Nephron progenitor cell (in vitro differentiated cells): ENCODE data around the gene DAP.

Source experiments
- DNase-seq: peaks from one replicate; pipeline ENCODE4 v3.0.0; 2021
- H3K27ac Mint-ChIP-seq: 2 replicates; pipeline ENCODE4 v1.8.0; 2021; ENCODE audit warnings: mild to moderate bottlenecking, moderate library complexity, mixed read lengths
- H3K27me3 Mint-ChIP-seq: 2 replicates; pipeline ENCODE4 v1.8.0; 2021; ENCODE audit warnings: mild to moderate bottlenecking, low read depth, mixed read lengths; ENCODE audit not compliant: poor library complexity
- H3K36me3 Mint-ChIP-seq: 2 replicates; pipeline ENCODE4 v1.8.0; 2021; ENCODE audit warnings: low read depth, mixed read lengths
- H3K4me1 Mint-ChIP-seq: 2 replicates; pipeline ENCODE4 v1.8.0; 2021; ENCODE audit warnings: mixed read lengths
- H3K4me3 Mint-ChIP-seq: 2 replicates; pipeline ENCODE4 v1.8.0; 2021; ENCODE audit warnings: mild to moderate bottlenecking, moderate library complexity, mixed read lengths
- H3K9me3 Mint-ChIP-seq: 2 replicates; pipeline ENCODE4 v1.8.0; 2021; ENCODE audit warnings: mild to moderate bottlenecking, moderate library complexity, mixed read lengths
- CTCF ChIP-seq: fragments of 200-600 bp; sonication (generic); IDR thresholded peaks from 2 replicates; pipeline ENCODE4 v1.5.0; 2021; ENCODE audit warnings: antibody characterized with exemption

Gene DAP

GRCh38 chr5:10674582-10674981, 86.5 kb downstream of the DAP start:
- Mint-ChIP-seq H3K4me1 (peaks cover 9% of the 10 kb centered on the region), H3K9me3 (peaks cover 10% of the 10 kb centered on the region), H3K27me3 (peaks cover 13% of the 10 kb centered on the region), H3K4me3 (no peak overlapping the region), H3K36me3 (peaks cover 28% of the 10 kb centered on the region), H3K27ac (no peak overlapping the region)
- DNase-seq: no peak
- no peak for TF ChIP-seq CTCF

GRCh38 chr5:10674096-10674495, 86.9 kb downstream of the DAP start:
- H3K9me3 Mint-ChIP-seq: peaks cover 10% of the 10 kb centered on the region
- H3K4me3 Mint-ChIP-seq: no peak overlapping the region
- H3K4me1 Mint-ChIP-seq: peaks cover 9% of the 10 kb centered on the region
- peaks cover 13% of the 10 kb centered on the region for H3K27me3 Mint-ChIP-seq
- no peak overlapping the region for H3K27ac Mint-ChIP-seq
- no peak for TF ChIP-seq CTCF
- no peak for DNase-seq
- peaks cover 28% of the 10 kb centered on the region for H3K36me3 Mint-ChIP-seq

GRCh38 chr5:10673407-10673806, 87.6 kb downstream of the DAP start:
- Mint-ChIP-seq H3K4me3 (no peak overlapping the region), H3K4me1 (peaks cover 9% of the 10 kb centered on the region), H3K27me3 (peaks cover 13% of the 10 kb centered on the region), H3K9me3 (peaks cover 10% of the 10 kb centered on the region), H3K36me3 (peaks cover 24% of the 10 kb centered on the region), H3K27ac (no peak overlapping the region)
- TF ChIP-seq CTCF: no peak
- no peak for DNase-seq

- no peak overlapping the region for H3K4me3 Mint-ChIP-seq
- H3K27ac Mint-ChIP-seq: no peak overlapping the region
- H3K36me3 Mint-ChIP-seq: peaks cover 22% of the 10 kb centered on the region
- peaks cover 13% of the 10 kb centered on the region for H3K27me3 Mint-ChIP-seq
- peaks cover 10% of the 10 kb centered on the region for H3K9me3 Mint-ChIP-seq
- TF ChIP-seq CTCF: no peak
- H3K4me1 Mint-ChIP-seq: peaks cover 9% of the 10 kb centered on the region
- no peak for DNase-seq
Observed at GRCh38 chr5:10673017-10673389, 88.0 kb downstream of the DAP start.

- DNase-seq: no peak
Observed at GRCh38 chr5:10672146-10673016, 88.7 kb downstream of the DAP start.

More at GRCh38 chr5:10672146-10673016, 88.7 kb downstream of the DAP start:
- Mint-ChIP-seq H3K27ac (no peak overlapping the region), H3K9me3 (peaks cover 8% of the 10 kb centered on the region), H3K4me1 (peaks cover 9% of the 10 kb centered on the region), H3K4me3 (no peak overlapping the region), H3K36me3 (peaks cover 15% of the 10 kb centered on the region), H3K27me3 (peaks cover 13% of the 10 kb centered on the region)
- no peak for TF ChIP-seq CTCF
